Neural progenitor cell (in vitro differentiated cells): ENCODE measurements around the gene PMM1.

Experiments used
- CTCF ChIP-seq: fragments of 200-600 bp; sonication (generic); IDR thresholded peaks from 2 replicates; pipeline ENCODE4 v1.5.1; 2017; ENCODE audit warnings: antibody characterized with exemption, mild to moderate bottlenecking
- EZH2 ChIP-seq: fragments of 200-600 bp; sonication (generic); IDR thresholded peaks from 2 replicates; pipeline ENCODE4 v1.6.1; 2017; ENCODE audit warnings: antibody characterized with exemption, mild to moderate bottlenecking, moderate library complexity
- EZH2phosphoT487 ChIP-seq: fragments of 200-600 bp; sonication (generic); IDR thresholded peaks from 2 replicates; pipeline ENCODE4 v1.6.1; 2017; ENCODE audit warnings: antibody characterized with exemption

GRCh38 chr22:41638748-41639147 lies 49.1 kb upstream of the PMM1 start:
- no peak for TF ChIP-seq CTCF
- TF ChIP-seq EZH2: no peak
- TF ChIP-seq EZH2phosphoT487: no peak
